VCaP (cell line): Measurements from ENCODE around the gene CES4A.
A peak's percentile ranks its signal among the peaks of the same experiment; 100 is the strongest.
"Not testable (repeated sequence)": the region's sequence is repeated elsewhere in the genome, so short reads cannot be mapped to it uniquely, and the experiment has no call there.

Experiments used
- H3K27ac ChIP-seq: fragments of 450-650 bp; 2 replicates; pipeline ENCODE4 v1.5.1; 2017
- CTCF ChIP-seq: fragments of 450-650 bp; conservative IDR thresholded peaks from 2 replicates; pipeline ENCODE4 v1.5.1; 2017; ENCODE audit warnings: mild to moderate bottlenecking, moderate library complexity

The CES4A gene

GRCh38 chr16:66950971-66951790, 37.2 kb upstream of the CES4A start:
- TF ChIP-seq CTCF = no peak
- no peak overlapping the region for H3K27ac ChIP-seq

GRCh38 chr16:66952430-66953110, 35.8 kb upstream of the CES4A start:
- no peak overlapping the region for H3K27ac ChIP-seq
- no peak for TF ChIP-seq CTCF

- no peak overlapping the region for H3K27ac ChIP-seq
- TF ChIP-seq CTCF = no peak
These were observed 34.8 kb upstream of the CES4A start for GRCh38 chr16:66953462-66954096.

GRCh38 chr16:66954097-66954659, 34.2 kb upstream of the CES4A start:
- no peak overlapping the region for H3K27ac ChIP-seq
- TF ChIP-seq CTCF = peak; percentile 70

- H3K27ac ChIP-seq = not testable (repeated sequence)
These were observed 32.8 kb upstream of the CES4A start for GRCh38 chr16:66955363-66956153.

GRCh38 chr16:66956154-66956457, 32.3 kb upstream of the CES4A start:
- not testable (repeated sequence) for H3K27ac ChIP-seq

- H3K27ac ChIP-seq = no peak overlapping the region
- TF ChIP-seq CTCF = no peak
These were observed 29.3 kb upstream of the CES4A start for GRCh38 chr16:66958857-66959703.
